Measurements from ENCODE around the gene NAP1L1. TPM values are rescaled to one million over a fixed set of nuclear protein-coding genes. Genes with fewer than 3 reads are reported as not detected.
A peak's percentile ranks its signal among the peaks of the same experiment; 100 is the strongest.

Gene NAP1L1
- total RNA-seq, 4 donors from 2014 or later, result 103 to 279 (median 201) TPM

DNA sequence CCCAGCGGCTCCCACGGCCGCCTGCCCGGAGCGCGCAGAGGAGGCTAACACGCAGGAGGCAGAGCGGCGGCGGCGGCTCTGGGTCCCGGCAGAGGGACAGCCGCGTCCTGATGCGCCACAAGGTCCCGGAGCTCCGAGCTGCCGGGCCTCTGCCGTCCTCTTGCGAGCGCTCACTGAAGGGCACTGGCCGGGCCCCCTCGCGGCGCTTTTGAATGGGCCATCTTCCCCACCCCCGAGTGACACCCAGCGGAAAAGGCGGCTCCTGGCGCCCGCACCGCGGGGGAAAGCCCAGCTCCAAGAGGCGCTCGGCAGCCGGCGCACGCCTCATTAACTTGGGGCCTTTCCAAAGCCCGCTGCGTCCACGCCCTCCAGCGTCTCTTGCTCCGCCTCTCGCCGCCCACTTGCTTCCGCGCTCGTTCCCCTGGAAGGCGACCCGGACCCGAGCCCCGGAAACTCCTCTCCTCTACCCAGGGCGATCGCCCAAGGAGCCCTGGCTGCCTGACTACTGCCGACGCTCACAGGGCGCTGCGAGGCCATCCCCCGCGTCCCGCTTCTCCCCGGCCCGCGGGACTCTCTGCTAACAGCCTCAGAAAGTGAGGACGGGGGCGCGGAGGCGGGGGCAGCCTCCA lies 53.0 kb downstream of the NAP1L1 start, which contains the start of gene PHLDA1:
Gene PHLDA1, minus strand, starts transcription at position 363 of the 629 bp plus-strand sequence.
- WGBS, 2 donors, result 0% methylated on average over 14 of the region's 67 CpGs; no CpG with 5 or more reads in 1 of the 2 donors
- Histone ChIP-seq H3K27me3 (no peaks in the 10 kb centered on the region), H3K4me3 (peak within 1 kb of the TSS; percentile 70 to 99 (median 86)), H3K9me3 (no peaks in the 10 kb centered on the region), H3K36me3 (no peaks in the 10 kb centered on the region), H3K4me1 (peaks cover 0 to 51% (median 3%) of the 10 kb centered on the region in 3 donors), H3K27ac (peak within 1 kb of the TSS; percentile 94 to 99 (median 98))
- peak; percentile 66 for DNase-seq
- TF ChIP-seq POLR2A (IDR thresholded peaks at IDR 0.05), result peak in 2 of 4 donors; percentile 89 to 90
- TF ChIP-seq, protein P1, sequence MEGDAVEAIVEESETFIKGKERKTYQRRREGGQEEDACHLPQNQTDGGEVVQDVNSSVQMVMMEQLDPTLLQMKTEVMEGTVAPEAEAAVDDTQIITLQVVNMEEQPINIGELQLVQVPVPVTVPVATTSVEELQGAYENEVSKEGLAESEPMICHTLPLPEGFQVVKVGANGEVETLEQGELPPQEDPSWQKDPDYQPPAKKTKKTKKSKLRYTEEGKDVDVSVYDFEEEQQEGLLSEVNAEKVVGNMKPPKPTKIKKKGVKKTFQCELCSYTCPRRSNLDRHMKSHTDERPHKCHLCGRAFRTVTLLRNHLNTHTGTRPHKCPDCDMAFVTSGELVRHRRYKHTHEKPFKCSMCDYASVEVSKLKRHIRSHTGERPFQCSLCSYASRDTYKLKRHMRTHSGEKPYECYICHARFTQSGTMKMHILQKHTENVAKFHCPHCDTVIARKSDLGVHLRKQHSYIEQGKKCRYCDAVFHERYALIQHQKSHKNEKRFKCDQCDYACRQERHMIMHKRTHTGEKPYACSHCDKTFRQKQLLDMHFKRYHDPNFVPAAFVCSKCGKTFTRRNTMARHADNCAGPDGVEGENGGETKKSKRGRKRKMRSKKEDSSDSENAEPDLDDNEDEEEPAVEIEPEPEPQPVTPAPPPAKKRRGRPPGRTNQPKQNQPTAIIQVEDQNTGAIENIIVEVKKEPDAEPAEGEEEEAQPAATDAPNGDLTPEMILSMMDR (IDR thresholded peaks at IDR 0.05), result peak in 5 of 6 experiments; percentile 45 to 85 (median 74)
- intact Hi-C loops (cut with DNase I), result loop anchor here (10.0 kb wide), 1 partner anchor 313 kb away; the partner anchor contains the start of gene BBS10

DNA sequence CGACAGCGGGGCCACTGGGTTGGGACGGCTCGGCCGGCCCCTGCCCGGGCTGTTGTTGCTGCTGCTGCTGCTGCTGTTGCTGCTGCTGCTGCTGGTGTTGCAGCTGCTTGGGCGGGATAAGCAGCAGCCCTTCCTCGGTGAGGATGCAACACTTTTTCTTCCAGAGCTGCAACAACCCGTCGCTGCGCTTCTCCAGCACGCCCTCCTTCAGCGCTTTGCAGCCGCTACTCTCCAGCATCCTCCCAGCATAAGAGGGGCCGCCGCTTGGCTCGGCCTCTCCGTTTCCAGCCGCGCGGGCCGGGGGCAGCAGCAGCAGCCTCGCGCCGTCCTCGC lies 53.4 kb downstream of the NAP1L1 start:
- 0% methylated on average over 7 of the region's 26 CpGs; no CpG with 5 or more reads in 1 of the 2 donors for WGBS, 2 donors
- no peak for DNase-seq
- H3K27ac ChIP-seq, result peak overlapping the region; percentile 94 to 99 (median 98)
- H3K9me3 ChIP-seq, result no peaks in the 10 kb centered on the region
- TF ChIP-seq, protein P1 (IDR thresholded peaks at IDR 0.05), result no peak
- no peak for TF ChIP-seq POLR2A (IDR thresholded peaks at IDR 0.05)
- peak overlapping the region; percentile 70 to 99 (median 86) for H3K4me3 ChIP-seq
- H3K36me3 ChIP-seq, result no peaks in the 10 kb centered on the region
- intact Hi-C loops (cut with DNase I), result loop anchor here (10.0 kb wide), 1 partner anchor 314 kb away; the partner anchor contains the start of gene BBS10
- peaks cover 0 to 55% (median 3%) of the 10 kb centered on the region in 3 donors for H3K4me1 ChIP-seq
- no peaks in the 10 kb centered on the region for H3K27me3 ChIP-seq

DNA sequence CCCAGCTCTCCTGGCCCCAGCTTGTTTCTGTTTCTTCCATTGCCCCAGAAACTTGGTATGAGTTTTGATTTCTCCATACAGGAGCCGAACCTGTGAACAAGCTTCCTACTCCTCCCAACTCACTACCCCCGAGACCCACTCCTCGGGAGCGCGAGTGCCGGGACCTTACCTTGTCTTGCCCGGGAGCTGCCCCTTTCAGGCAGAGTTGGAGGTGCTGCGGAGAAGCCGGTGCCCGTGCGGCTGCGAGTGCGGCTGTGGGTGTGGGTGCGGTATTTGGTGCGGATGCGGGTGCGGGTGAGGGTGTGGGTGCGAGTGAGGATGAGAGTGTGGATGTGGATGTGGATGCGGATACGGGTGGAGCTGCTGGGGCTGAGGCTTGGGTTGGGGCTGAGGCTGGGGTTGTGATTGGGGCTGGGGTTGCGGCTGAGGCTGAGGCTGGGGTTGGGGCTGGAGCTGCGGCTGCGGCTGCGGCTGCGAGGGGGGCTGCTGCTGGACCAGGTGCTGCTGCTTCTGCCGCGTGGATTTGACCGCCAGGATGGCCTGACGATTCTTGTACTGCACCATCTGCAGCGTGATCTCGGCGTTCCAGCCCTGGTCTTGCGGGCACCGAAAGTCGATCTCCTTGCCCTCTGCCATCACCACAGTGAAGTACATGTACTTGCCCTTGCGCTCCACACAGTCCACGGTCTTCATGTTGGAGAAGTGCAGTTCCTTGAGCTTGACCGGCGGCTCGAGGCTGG lies 54.0 kb downstream of the NAP1L1 start:
- Histone ChIP-seq H3K27me3 (no peaks in the 10 kb centered on the region), H3K36me3 (no peaks in the 10 kb centered on the region), H3K4me3 (peak overlapping the region; percentile 70 to 99 (median 86)), H3K4me1 (peaks cover 0 to 61% (median 7%) of the 10 kb centered on the region in 3 donors), H3K9me3 (no peaks in the 10 kb centered on the region), H3K27ac (peak overlapping the region; percentile 94 to 99 (median 98))
- DNase-seq, result no peak
- intact Hi-C loops (cut with DNase I), result loop anchor here (10.0 kb wide), 1 partner anchor 314 kb away; the partner anchor contains the start of gene BBS10
- 1% methylated on average over 27 to 31 of the region's 40 CpGs for WGBS, 2 donors
- no peak for TF ChIP-seq POLR2A (IDR thresholded peaks at IDR 0.05)
- TF ChIP-seq, protein P1 (IDR thresholded peaks at IDR 0.05), result no peak

DNA sequence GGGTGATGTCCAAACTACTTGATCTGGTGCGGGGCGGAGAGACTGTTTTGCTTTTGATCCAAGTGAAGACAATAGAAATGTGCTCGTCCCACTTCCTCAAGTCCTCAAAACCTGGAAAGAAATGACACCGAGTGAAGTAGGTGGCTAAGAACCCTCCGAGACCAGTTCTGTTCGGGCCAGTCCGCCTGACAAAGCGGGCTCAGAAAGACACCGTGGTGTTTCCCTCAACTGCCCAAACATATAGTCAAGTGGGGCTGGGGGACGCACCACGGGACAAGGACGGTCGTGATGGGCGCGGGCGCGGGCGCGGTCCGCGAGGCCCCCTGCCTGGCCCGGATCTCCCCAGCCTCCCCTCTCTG lies 54.5 kb downstream of the NAP1L1 start:
- Histone ChIP-seq H3K27me3 (no peaks in the 10 kb centered on the region), H3K4me1 (peaks cover 0 to 66% (median 7%) of the 10 kb centered on the region in 3 donors), H3K36me3 (no peaks in the 10 kb centered on the region), H3K9me3 (no peaks in the 10 kb centered on the region), H3K27ac (peak overlapping the region; percentile 94 to 99 (median 98)), H3K4me3 (peak overlapping the region; percentile 70 to 99 (median 86))
- intact Hi-C loops (cut with DNase I), result loop anchor here (10.0 kb wide), 1 partner anchor 315 kb away; the partner anchor contains the start of gene BBS10
- WGBS, 2 donors, result 1 to 3% methylated on average over 11 to 16 of the region's 22 CpGs
- no peak for DNase-seq
- TF ChIP-seq, protein P1 (IDR thresholded peaks at IDR 0.05), result no peak
- TF ChIP-seq POLR2A (IDR thresholded peaks at IDR 0.05), result peak in 1 of 4 donors; percentile 16
